Neural cell (in vitro differentiated cells): ENCODE results near the gene CIB1. TPM values are rescaled to one million over a fixed set of nuclear protein-coding genes. Genes with fewer than 3 reads are reported as not detected.

Experiments used
- polyA plus RNA-seq: library from polyadenylated mRNA; depleted of rRNA; stranded (reverse); fragments of >200 nt; gene quantifications from 2 replicates; pipeline ENCODE4 v1.2.3, GENCODE V29; 2014
- small RNA-seq, 3 experiments: library from RNA; depleted of rRNA; stranded (forward); fragments of <200 nt; gene quantifications; one replicate each; pipeline ENCODE3, GENCODE V24; 2012

The CIB1 gene
- polyA plus RNA-seq, 1 donor from 2014 or later, result 9.4 TPM

Small RNAs within 50 kb of the gene (small RNA-seq; reads per million reads assigned to genes)
- gene AC091167.3, result 0 reads per million in 3 experiments

Other genes starting within 250 kb of the CIB1 start
- 10.2 and 14.0 TPM in 2 replicates for gene ZNF710, start 232.6 kb downstream of the CIB1 start, polyA plus RNA-seq
- gene IDH2, start 131.5 kb downstream of the CIB1 start, polyA plus RNA-seq, result 84.7 and 102 TPM in 2 replicates
- 11.0 and 12.1 TPM in 2 replicates for gene SEMA4B, start 32.6 kb downstream of the CIB1 start, polyA plus RNA-seq
- gene GDPGP1, start 268 bp upstream of the CIB1 start, polyA plus RNA-seq, result 4.3 and 5.8 TPM in 2 replicates
- 0.33 TPM in 1 of 2 replicates, not detected in the other for gene TTLL13, start 15.6 kb upstream of the CIB1 start, polyA plus RNA-seq
- 466 and 494 TPM in 2 replicates for gene NGRN, start 31.7 kb upstream of the CIB1 start, polyA plus RNA-seq
- gene ZNF774, start 118.3 kb upstream of the CIB1 start, polyA plus RNA-seq, result 6.8 and 7.0 TPM in 2 replicates
- gene IQGAP1, start 154.3 kb upstream of the CIB1 start, polyA plus RNA-seq, result 16.6 and 21.2 TPM in 2 replicates